KBM-7 (cell line): Measurements from ENCODE around the gene TMEM245.

Experiments
- DNase-seq: peaks from one replicate; pipeline ENCODE4 v3.0.0-alpha.2; 2015
- in situ Hi-C: fragments of 300-500 bp; cut with MboI; formaldehyde crosslinking; loops from 2 replicates; pipeline ENCODE4 v1.14.3; 2020; ENCODE audit warnings: low sequenced_read_pairs, low pct_unique_long_range_greater_than_20kb, mixed read lengths

The TMEM245 gene

GRCh38 chr9:109037946-109038715, 81.6 kb downstream of the TMEM245 start:
- in situ Hi-C loops: no loop called here
- DNase-seq: no peak

- no peak for DNase-seq
- in situ Hi-C loops: no loop called here
Observed at GRCh38 chr9:109036744-109037680, 82.7 kb downstream of the TMEM245 start.

GRCh38 chr9:109035684-109036423, 83.9 kb downstream of the TMEM245 start:
- in situ Hi-C loops: no loop called here
- no peak for DNase-seq

GRCh38 chr9:109033941-109034700, 85.6 kb downstream of the TMEM245 start:
- DNase-seq: no peak
- in situ Hi-C loops: no loop called here

- DNase-seq: no peak
- in situ Hi-C loops: no loop called here
Observed at GRCh38 chr9:109031241-109031640, 88.5 kb downstream of the TMEM245 start.

- no peak for DNase-seq
- in situ Hi-C loops: no loop called here
Observed at GRCh38 chr9:109030426-109030825, 89.3 kb downstream of the TMEM245 start.

- no peak for DNase-seq
- in situ Hi-C loops: no loop called here
Observed at GRCh38 chr9:109028457-109028856, 91.3 kb downstream of the TMEM245 start.

- in situ Hi-C loops: no loop called here
- DNase-seq: no peak
Observed at GRCh38 chr9:109027176-109027575, 92.6 kb downstream of the TMEM245 start.

- in situ Hi-C loops: no loop called here
- no peak for DNase-seq
Observed at GRCh38 chr9:109026306-109026705, 93.4 kb downstream of the TMEM245 start.

- DNase-seq: no peak
- in situ Hi-C loops: no loop called here
Observed at GRCh38 chr9:109022873-109023272, 96.9 kb downstream of the TMEM245 start.

GRCh38 chr9:109020581-109021511, 98.9 kb downstream of the TMEM245 start:
- peak; percentile 65 for DNase-seq
- in situ Hi-C loops: no loop called here

GRCh38 chr9:109020113-109020512, 99.6 kb downstream of the TMEM245 start:
- in situ Hi-C loops: no loop called here

GRCh38 chr9:109019420-109019819, 100.3 kb downstream of the TMEM245 start:
- no peak for DNase-seq
- in situ Hi-C loops: no loop called here

More at GRCh38 chr9:109020113-109020512, 99.6 kb downstream of the TMEM245 start:
- no peak for DNase-seq

- DNase-seq: peak; percentile 29
Observed at GRCh38 chr9:109017493-109017892, 102.3 kb downstream of the TMEM245 start.

GRCh38 chr9:109017061-109017460, 102.7 kb downstream of the TMEM245 start:
- in situ Hi-C loops: no loop called here
- no peak for DNase-seq

More at GRCh38 chr9:109017493-109017892, 102.3 kb downstream of the TMEM245 start:
- in situ Hi-C loops: no loop called here

GRCh38 chr9:109016132-109016531, 103.6 kb downstream of the TMEM245 start:
- in situ Hi-C loops: no loop called here
- DNase-seq: peak; percentile 60

- DNase-seq: no peak
- in situ Hi-C loops: no loop called here
Observed at GRCh38 chr9:109014608-109015280, 105.0 kb downstream of the TMEM245 start.
